ENCODE data around the gene SDCCAG8. TPM values are rescaled to one million over a fixed set of nuclear protein-coding genes. Genes with fewer than 3 reads are reported as not detected.

Gene SDCCAG8
- total RNA-seq, 1 donor from 2014 or later, result 41.2 TPM

DNA sequence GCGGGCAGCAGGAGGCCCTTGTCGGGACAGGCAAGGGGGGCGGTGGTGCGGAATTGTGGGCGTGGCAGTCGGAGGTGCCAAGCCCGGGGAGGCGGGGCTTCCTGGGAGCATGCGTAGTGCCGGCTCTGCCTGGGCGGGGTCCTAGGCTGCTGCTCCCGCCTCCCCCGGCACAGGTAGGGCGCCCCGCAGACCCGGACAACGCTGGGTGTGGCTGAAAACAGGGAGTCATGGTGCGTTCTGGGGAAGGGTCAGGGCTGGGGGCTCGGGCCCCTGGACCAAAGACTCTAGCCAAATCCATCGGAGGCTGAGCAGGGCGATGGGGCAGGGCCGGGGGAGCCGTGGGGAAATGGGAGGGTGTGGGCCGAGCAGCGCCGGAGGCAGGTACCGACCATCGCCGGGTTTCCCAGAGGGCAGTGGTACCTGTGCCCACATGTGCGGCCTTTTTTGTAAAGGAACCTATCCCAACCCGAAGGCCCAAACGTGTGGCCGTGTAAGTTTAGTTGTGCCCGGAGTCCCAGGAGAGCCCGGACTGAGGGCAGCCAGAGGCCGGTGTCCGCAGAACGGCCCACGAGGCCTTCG is 231.9 kb downstream of the SDCCAG8 start:
- Mint-ChIP-seq H3K4me1 (peaks cover 2% of the 10 kb centered on the region), H3K4me3 (no peak overlapping the region), H3K27ac (no peak overlapping the region), H3K27me3 (no peaks in the 10 kb centered on the region), H3K36me3 (ENCODE audit: low read depth) (peaks cover 15% of the 10 kb centered on the region), H3K9me3 (no peaks in the 10 kb centered on the region)
- POLR2A ChIA-PET, result no interaction called here
- no peak for DNase-seq
- ATAC-seq (ENCODE audit: low read depth), result no peak
- TF ChIP-seq, protein P1, sequence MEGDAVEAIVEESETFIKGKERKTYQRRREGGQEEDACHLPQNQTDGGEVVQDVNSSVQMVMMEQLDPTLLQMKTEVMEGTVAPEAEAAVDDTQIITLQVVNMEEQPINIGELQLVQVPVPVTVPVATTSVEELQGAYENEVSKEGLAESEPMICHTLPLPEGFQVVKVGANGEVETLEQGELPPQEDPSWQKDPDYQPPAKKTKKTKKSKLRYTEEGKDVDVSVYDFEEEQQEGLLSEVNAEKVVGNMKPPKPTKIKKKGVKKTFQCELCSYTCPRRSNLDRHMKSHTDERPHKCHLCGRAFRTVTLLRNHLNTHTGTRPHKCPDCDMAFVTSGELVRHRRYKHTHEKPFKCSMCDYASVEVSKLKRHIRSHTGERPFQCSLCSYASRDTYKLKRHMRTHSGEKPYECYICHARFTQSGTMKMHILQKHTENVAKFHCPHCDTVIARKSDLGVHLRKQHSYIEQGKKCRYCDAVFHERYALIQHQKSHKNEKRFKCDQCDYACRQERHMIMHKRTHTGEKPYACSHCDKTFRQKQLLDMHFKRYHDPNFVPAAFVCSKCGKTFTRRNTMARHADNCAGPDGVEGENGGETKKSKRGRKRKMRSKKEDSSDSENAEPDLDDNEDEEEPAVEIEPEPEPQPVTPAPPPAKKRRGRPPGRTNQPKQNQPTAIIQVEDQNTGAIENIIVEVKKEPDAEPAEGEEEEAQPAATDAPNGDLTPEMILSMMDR (IDR thresholded peaks at IDR 0.05), result no peak
- intact Hi-C loops (cut with micrococcal nuclease), result no loop called here
- CTCF ChIA-PET, result no interaction called here

- ChIA-PET CTCF (no interaction called here), POLR2A (no interaction called here)
- Mint-ChIP-seq H3K27ac (no peak overlapping the region), H3K27me3 (no peaks in the 10 kb centered on the region), H3K36me3 (ENCODE audit: low read depth) (peaks cover 19% of the 10 kb centered on the region), H3K9me3 (no peaks in the 10 kb centered on the region), H3K4me3 (no peak overlapping the region), H3K4me1 (no peaks in the 10 kb centered on the region)
- DNase-seq (no peak), ATAC-seq (ENCODE audit: low read depth) (no peak)
- intact Hi-C loops (cut with micrococcal nuclease), result no loop called here
- TF ChIP-seq, protein P1 (IDR thresholded peaks at IDR 0.05), result no peak
Measured at GRCh38 chr1:243488459-243489157, 232.8 kb downstream of the SDCCAG8 start.

- CTCF ChIA-PET, result no interaction called here
- ATAC-seq (ENCODE audit: low read depth) (no peak), DNase-seq (no peak)
- H3K27ac Mint-ChIP-seq, result no peak overlapping the region
- TF ChIP-seq, protein P1 (IDR thresholded peaks at IDR 0.05), result no peak
- no peaks in the 10 kb centered on the region for H3K9me3 Mint-ChIP-seq
- intact Hi-C loops (cut with micrococcal nuclease), result no loop called here
- no peak overlapping the region for H3K4me3 Mint-ChIP-seq
- H3K4me1 Mint-ChIP-seq, result no peaks in the 10 kb centered on the region
- POLR2A ChIA-PET, result no interaction called here
- H3K36me3 Mint-ChIP-seq (ENCODE audit: low read depth), result peaks cover 21% of the 10 kb centered on the region
- no peaks in the 10 kb centered on the region for H3K27me3 Mint-ChIP-seq
Measured at GRCh38 chr1:243489158-243489527, 233.3 kb downstream of the SDCCAG8 start.

GRCh38 chr1:243489681-243490546 is 234.1 kb downstream of the SDCCAG8 start:
- ATAC-seq (ENCODE audit: low read depth) (no peak), DNase-seq (no peak)
- POLR2A ChIA-PET, result no interaction called here
- no peaks in the 10 kb centered on the region for H3K27me3 Mint-ChIP-seq
- peaks cover 2% of the 10 kb centered on the region for H3K4me1 Mint-ChIP-seq
- no peaks in the 10 kb centered on the region for H3K9me3 Mint-ChIP-seq
- peaks cover 26% of the 10 kb centered on the region for H3K36me3 Mint-ChIP-seq (ENCODE audit: low read depth)
- H3K4me3 Mint-ChIP-seq, result no peak overlapping the region
- CTCF ChIA-PET, result no interaction called here
- intact Hi-C loops (cut with micrococcal nuclease), result no loop called here
- TF ChIP-seq, protein P1 (IDR thresholded peaks at IDR 0.05), result no peak
- no peak overlapping the region for H3K27ac Mint-ChIP-seq

Data from activated B cell treated with CpG ODN at 0.5 μM for 24 hours (primary cell).